NCI-H2196 (cell line): ENCODE results near the gene HMGN1.
"Not testable (repeated sequence)": the region's sequence is repeated elsewhere in the genome, so short reads cannot be mapped to it uniquely, and the experiment has no call there.

Source experiments
- DNase-seq: peaks from one replicate; lab custom pipeline; 2025; ENCODE audit not compliant: unreplicated experiment; lab: John Stamatoyannopoulos, UW

Gene HMGN1

GRCh38 chr21:39348355-39349210, at the start of gene HMGN1:
HMGN1 (minus strand) TSS chr21:39349088; CDS start chr21:39348917, 171 bp downstream.
- peak; percentile 98 for DNase-seq

GRCh38 chr21:39397646-39398385, 48.9 kb upstream of the HMGN1 start:
- no peak for DNase-seq

GRCh38 chr21:39392981-39393380, 44.1 kb upstream of the HMGN1 start:
- DNase-seq: no peak

GRCh38 chr21:39390212-39390765, 41.4 kb upstream of the HMGN1 start:
- no peak for DNase-seq

GRCh38 chr21:39388811-39389155, 39.9 kb upstream of the HMGN1 start:
- no peak for DNase-seq

GRCh38 chr21:39388038-39388810, 39.3 kb upstream of the HMGN1 start:
- peak; percentile 75 for DNase-seq

- peak; percentile 76 for DNase-seq
Measured at GRCh38 chr21:39387461-39388037, 38.7 kb upstream of the HMGN1 start.

GRCh38 chr21:39386899-39387298, 38.0 kb upstream of the HMGN1 start:
- DNase-seq: no peak

GRCh38 chr21:39386194-39386593, 37.3 kb upstream of the HMGN1 start:
- no peak for DNase-seq

- no peak for DNase-seq
Measured at GRCh38 chr21:39385299-39386145, 36.6 kb upstream of the HMGN1 start.

- no peak for DNase-seq
Measured at GRCh38 chr21:39384674-39385298, 35.9 kb upstream of the HMGN1 start.

GRCh38 chr21:39382096-39382495, 33.2 kb upstream of the HMGN1 start:
- not testable (repeated sequence) for DNase-seq

GRCh38 chr21:39381009-39381408, 32.1 kb upstream of the HMGN1 start:
- DNase-seq: no peak

GRCh38 chr21:39379986-39380891, 31.4 kb upstream of the HMGN1 start:
- peak; percentile 97 for DNase-seq

- no peak for DNase-seq
Measured at GRCh38 chr21:39377444-39378050, 28.7 kb upstream of the HMGN1 start.

- no peak for DNase-seq
Measured at GRCh38 chr21:39375446-39375845, 26.6 kb upstream of the HMGN1 start.

GRCh38 chr21:39374046-39374445, 25.2 kb upstream of the HMGN1 start:
- DNase-seq: no peak

- no peak for DNase-seq
Measured at GRCh38 chr21:39373634-39374033, 24.7 kb upstream of the HMGN1 start.
